Neural crest cell (in vitro differentiated cells): Measurements from ENCODE around the gene HENMT1. TPM values are rescaled to one million over a fixed set of nuclear protein-coding genes. Genes with fewer than 3 reads are reported as not detected.
A peak's percentile ranks its signal among the peaks of the same experiment; 100 is the strongest.

Experiments
- DNase-seq: peaks from one replicate; pipeline ENCODE4 v3.0.0; 2021; ENCODE audit warnings: low read depth, mixed read lengths, low spot score
- H3K27ac Mint-ChIP-seq: one replicate; pipeline ENCODE4 v1.8.0; 2021; ENCODE audit warnings: mild to moderate bottlenecking, mixed read lengths; ENCODE audit not compliant: unreplicated experiment
- H3K27me3 Mint-ChIP-seq: 2 replicates; pipeline ENCODE4 v1.8.0; 2021; ENCODE audit warnings: low read depth, mild to moderate bottlenecking, mixed read lengths
- H3K36me3 Mint-ChIP-seq: 2 replicates; pipeline ENCODE4 v1.8.0; 2021; ENCODE audit warnings: low read depth, mild to moderate bottlenecking, mixed read lengths
- H3K4me1 Mint-ChIP-seq: 2 replicates; pipeline ENCODE4 v1.8.0; 2021; ENCODE audit warnings: mixed read lengths
- H3K4me3 Mint-ChIP-seq: one replicate; pipeline ENCODE4 v1.8.0; 2021; ENCODE audit warnings: mild to moderate bottlenecking, mixed read lengths
- H3K9me3 Mint-ChIP-seq: 2 replicates; pipeline ENCODE4 v1.8.0; 2021; ENCODE audit warnings: mixed read lengths
- total RNA-seq: library from RNA; stranded (reverse); gene quantifications from 2 replicates; pipeline ENCODE4 v1.2.1, GENCODE V29; 2021
- TF ChIP-seq, protein P1 (sequence below): fragments of 200-600 bp; sonication (generic); conservative IDR thresholded peaks from 2 replicates; pipeline ENCODE4 v1.5.0; 2021; ENCODE audit warnings: antibody characterized with exemption, mild to moderate bottlenecking

HENMT1 gene
- total RNA-seq, 1 donor from 2014 or later, result 9.0 TPM

DNA sequence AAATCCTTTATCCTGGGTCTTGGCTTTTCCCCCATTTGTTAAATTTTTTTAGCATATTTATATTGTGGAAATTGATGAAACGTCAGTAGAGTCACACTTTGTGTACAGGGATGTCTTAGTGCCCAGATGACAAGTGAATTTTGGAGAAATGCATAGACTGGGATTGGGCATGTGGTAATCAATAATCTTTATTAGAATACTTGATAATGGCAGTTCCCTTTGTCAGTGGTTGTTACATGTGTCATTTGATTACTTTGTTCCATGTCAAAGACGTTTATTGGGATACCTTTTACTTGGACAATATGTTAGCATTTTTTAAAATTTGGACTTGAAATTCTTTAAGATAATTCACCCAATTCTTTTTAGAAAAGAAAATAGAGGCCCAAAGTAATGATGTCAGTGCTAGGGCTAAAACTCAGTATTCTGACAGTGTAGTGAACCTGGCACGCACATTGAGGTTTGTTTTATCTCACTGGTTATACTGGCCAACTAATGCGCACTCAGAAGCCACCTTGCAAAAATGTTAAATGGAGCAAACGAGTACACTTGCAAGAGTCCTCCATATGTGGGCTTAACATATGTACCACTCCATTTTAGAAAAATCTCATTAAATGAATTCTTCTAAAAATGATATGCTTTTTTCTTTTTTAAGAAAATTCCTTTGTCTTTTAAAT lies 40.4 kb upstream of the HENMT1 start:
- H3K9me3 Mint-ChIP-seq, result no peaks in the 10 kb centered on the region
- no peak for DNase-seq

DNA sequence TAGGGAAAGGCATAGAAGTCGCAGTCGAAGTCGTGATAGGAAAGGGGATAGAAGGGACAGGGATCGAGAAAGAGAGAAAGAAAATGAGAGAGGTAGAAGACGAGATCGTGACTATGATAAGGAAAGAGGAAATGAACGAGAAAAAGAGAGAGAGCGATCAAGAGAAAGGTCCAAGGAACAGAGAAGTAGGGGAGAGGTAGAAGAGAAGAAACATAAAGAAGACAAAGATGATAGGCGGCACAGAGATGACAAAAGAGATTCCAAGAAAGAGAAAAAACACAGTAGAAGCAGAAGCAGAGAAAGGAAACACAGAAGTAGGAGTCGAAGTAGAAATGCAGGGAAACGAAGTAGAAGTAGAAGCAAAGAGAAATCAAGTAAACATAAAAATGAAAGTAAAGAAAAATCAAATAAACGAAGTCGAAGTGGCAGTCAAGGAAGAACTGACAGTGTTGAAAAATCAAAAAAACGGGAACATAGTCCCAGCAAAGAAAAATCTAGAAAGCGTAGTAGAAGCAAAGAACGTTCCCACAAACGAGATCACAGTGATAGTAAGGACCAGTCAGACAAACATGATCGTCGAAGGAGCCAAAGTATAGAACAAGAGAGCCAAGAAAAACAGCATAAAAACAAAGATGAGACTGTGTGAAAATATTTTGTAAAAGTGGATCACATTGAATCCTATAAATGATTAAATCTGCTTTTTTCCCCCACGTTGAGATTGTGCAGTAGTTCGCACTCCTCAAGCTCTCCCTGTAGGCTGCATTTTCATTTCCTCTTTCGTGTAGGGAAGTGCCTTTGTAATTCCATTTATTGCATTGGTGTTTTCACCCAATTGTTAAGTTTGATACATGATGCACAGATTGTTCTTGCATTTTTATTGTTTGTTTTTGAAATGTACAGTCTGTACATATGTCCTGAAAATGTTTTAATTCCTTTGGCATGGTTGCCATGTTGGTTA lies 38.8 kb upstream of the HENMT1 start:
- H3K36me3 Mint-ChIP-seq, result peaks cover 23% of the 10 kb centered on the region
- DNase-seq, result no peak

More for the DNA sequence above, 40.4 kb upstream of the HENMT1 start:
- Mint-ChIP-seq H3K27ac (no peak overlapping the region), H3K4me3 (no peak overlapping the region), H3K4me1 (no peaks in the 10 kb centered on the region), H3K36me3 (peaks cover 21% of the 10 kb centered on the region), H3K27me3 (peaks cover 2% of the 10 kb centered on the region)
- TF ChIP-seq, protein P1, sequence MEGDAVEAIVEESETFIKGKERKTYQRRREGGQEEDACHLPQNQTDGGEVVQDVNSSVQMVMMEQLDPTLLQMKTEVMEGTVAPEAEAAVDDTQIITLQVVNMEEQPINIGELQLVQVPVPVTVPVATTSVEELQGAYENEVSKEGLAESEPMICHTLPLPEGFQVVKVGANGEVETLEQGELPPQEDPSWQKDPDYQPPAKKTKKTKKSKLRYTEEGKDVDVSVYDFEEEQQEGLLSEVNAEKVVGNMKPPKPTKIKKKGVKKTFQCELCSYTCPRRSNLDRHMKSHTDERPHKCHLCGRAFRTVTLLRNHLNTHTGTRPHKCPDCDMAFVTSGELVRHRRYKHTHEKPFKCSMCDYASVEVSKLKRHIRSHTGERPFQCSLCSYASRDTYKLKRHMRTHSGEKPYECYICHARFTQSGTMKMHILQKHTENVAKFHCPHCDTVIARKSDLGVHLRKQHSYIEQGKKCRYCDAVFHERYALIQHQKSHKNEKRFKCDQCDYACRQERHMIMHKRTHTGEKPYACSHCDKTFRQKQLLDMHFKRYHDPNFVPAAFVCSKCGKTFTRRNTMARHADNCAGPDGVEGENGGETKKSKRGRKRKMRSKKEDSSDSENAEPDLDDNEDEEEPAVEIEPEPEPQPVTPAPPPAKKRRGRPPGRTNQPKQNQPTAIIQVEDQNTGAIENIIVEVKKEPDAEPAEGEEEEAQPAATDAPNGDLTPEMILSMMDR, result no peak

DNA sequence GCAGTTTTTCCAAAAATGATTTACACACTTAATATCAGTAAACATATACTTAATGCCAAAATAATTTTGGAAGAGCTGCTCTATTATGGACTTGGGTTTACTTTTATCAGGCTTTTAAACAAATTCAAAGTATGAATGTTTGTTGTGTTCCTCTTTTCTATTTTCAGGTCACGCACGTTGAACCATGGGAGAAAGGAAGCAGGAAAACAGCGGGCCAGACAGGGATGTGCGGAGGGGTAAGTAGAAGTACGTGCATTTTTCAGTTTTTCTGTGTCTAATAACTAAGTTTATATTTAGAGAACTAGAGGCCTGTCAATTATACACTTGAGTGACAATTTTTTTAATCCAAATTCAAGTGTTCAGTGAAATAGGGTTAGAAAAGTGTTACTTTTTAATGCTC lies 34.6 kb upstream of the HENMT1 start:
- Mint-ChIP-seq H3K36me3 (peaks cover 26% of the 10 kb centered on the region), H3K4me1 (peaks cover 32% of the 10 kb centered on the region), H3K27ac (no peak overlapping the region), H3K27me3 (no peaks in the 10 kb centered on the region), H3K9me3 (no peaks in the 10 kb centered on the region), H3K4me3 (peak overlapping the region; percentile 39)
- TF ChIP-seq, protein P1, result no peak
- DNase-seq, result no peak

More for the DNA sequence above, 38.8 kb upstream of the HENMT1 start:
- Mint-ChIP-seq H3K27ac (peak overlapping the region; percentile 32), H3K4me3 (no peak overlapping the region), H3K9me3 (no peaks in the 10 kb centered on the region), H3K4me1 (peaks cover 7% of the 10 kb centered on the region), H3K27me3 (no peaks in the 10 kb centered on the region)
- TF ChIP-seq, protein P1, result no peak

DNA sequence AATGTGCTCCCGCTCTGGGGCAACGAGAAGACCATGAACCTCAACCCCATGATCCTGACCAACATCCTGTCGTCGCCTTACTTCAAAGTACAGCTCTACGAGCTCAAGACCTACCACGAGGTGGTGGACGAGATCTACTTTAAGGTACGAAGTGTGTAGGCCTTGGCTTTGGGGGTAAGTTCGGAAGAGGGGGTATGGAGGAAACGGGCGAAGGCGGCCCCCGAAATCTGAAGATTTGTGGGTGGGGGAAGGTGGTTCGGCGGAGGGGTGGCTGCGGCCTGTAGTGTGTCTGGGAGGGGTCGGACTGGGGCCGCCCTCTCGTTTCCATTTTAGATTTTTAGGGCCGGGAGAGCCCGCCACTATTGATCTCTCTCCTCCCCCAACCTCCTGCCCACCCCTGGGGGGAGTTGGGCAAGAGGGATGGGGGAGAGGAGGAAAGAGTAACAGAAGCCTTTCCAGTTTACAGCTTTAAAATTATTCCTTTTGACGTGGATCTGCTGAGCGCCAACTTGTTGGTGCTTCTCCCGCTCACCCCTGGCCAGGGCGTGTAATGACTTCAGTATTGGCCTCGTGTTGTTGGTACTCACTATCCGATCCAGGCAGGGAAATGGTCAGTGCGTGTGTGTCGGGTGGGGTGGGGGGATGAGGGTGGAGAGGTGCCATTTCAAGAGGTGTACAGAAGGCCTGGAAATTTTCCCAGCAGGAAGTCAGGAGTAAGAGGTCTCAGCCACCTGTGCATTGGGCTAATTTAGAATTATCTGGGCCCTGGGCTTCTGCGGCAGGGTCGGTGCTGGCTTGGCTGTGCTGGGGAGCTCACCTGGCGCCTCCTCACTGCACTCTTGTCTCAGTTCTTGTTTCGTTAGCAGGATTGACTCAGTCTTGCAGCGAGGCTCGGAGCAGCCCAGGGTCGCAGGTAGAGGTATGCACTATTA lies 32.1 kb upstream of the HENMT1 start:
- DNase-seq, result no peak
- Mint-ChIP-seq H3K9me3 (no peaks in the 10 kb centered on the region), H3K4me1 (peaks cover 35% of the 10 kb centered on the region), H3K36me3 (peaks cover 10% of the 10 kb centered on the region), H3K27me3 (peaks cover 14% of the 10 kb centered on the region), H3K4me3 (peak overlapping the region; percentile 100), H3K27ac (peak overlapping the region; percentile 99)
- TF ChIP-seq, protein P1, result peak; percentile 48
